MV-4-11 (cell line): ENCODE measurements around the gene OSBPL3.

Source experiments
- DNase-seq: peaks from one replicate; lab custom pipeline; 2025; lab: John Stamatoyannopoulos, UW

The OSBPL3 gene

DNA sequence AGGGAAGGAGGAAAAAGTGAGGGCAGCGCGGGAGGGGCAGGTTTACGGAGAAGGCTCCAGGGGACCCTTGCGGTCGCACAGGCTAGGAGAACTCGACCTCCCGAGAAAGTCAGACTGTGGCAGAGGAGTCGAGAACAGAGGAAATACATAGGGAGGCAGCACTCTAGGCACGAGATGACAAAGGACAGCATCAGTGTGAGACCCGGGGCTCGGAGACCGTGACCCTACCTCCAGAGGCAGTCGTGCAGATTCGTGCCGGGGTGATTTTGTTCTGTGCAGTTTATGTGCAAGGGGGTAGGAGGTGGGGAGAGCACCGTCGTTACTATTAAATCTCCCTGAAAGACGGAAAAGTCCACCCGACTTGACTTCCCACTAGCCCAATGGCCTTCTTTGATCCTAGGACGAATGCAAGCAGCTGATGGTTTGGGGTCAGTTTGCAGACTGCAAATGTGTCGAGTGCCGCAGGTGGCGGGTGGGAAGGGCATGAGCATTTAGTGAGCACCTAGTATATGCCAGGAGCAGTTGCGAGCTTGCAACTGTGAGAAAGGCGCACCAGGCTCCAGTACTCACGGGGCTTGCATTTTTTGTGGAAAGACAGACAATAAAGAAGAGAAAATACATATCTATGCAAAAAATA, 674 bp upstream of the OSBPL3 start:
- DNase-seq = no peak

DNA sequence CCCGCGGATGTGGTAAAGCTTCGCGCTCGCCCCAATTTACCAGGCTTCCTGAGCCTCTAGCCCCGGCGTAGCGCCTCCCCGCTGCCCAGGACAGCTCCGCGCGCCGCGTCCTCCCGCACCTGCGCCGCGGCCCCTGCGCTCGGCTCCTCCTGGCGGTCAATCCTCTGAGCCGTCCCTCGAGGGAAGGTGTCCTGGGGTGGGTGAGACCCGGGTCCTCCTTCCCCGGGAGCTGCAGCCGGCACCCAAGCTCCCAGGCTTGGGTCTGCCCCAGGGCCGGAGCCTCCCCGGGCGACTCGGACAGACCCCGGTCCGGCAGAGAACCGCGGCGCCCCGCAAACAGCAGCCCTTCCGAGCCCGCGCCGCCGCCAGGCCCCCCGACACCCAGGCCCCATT, 512 bp downstream of the OSBPL3 start:
- no peak for DNase-seq

DNA sequence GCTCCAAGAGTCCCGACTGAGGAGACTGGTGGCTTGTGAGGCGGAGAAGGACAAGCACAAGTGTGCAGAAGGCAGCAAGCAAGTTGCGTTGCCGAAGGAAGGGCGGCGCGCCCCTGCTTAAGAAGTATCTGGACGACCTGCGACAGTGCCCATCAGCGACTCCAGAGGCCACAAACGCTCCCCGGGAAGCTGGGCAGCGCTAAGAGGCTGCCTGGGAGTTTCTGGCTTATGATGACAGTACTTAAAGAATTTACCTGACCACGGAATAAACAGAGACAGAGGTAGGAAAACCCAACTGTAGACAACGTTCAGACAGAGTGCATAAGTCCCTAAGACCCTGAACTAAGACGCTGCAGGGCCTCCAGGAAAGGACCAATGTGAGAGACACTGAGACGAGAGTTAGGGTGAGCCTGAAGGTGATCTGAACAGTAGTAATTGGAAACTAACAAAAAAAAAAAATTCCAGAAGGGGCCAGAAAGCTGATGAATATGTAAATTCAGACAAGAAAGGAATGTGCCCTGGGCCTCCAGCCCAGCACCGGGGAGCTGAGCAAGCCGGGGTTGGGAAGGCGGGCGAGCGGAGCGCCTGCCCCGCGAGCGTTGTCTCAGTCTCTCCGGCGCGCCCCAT, 1.0 kb downstream of the OSBPL3 start:
- DNase-seq = no peak

- DNase-seq = no peak
These were observed 4.2 kb downstream of the OSBPL3 start for GRCh38 chr7:24975644-24976260.

DNA sequence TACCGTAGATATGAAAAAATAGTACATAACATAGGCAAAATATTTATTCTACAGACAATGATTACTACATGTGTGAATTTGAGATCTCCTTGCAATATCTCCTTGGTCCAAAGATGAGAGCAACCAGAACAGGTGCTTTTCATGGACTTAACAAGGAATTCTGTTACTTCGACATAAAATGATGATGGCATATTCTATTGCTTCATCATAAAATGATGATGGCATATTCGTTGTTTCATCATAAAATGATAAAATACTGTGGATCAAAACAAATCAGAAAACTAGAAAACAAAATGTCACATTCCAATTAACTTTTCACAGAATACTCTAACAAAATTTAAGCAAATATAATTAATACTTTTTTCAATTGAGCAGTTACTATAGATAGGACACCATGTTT, 4.8 kb downstream of the OSBPL3 start:
- DNase-seq = no peak

DNA sequence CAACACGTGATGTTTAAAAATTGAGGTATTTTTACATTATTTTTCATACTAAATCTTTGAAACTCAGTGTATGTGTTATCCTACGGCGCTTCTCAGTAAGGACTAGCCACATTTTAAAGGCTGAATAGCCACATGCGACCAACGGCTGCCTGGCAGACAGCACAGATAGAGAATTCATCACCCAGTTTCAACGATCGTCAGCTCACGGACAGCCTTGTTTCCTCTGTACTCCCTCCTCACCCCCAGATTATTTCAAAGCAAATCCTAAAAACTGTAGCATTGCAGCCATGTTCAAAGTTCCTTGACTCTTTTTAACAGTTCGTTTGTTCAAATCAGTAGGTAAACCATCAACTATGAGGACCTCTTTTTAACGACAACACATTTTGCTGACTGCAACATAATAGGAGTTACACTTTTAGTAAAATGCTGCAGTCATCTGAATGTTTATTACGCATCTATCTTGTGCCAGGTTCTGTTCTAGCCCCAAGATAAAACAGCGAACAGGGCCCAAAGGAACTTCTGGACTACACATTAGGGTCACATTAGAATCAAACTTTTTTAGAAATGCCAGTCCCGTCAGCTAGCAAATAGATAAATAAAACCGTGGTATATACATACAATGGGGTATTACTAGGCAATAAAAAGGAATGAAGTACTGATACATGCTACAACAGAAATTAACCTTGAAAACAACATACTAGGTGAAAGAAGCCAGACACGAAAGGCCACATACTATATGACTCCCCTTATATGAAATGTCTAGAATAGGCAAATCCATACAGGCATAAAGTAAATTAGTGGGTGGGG, 5.7 kb downstream of the OSBPL3 start:
- DNase-seq = no peak

- no peak for DNase-seq
These were observed 7.0 kb downstream of the OSBPL3 start for GRCh38 chr7:24972991-24973390.

DNA sequence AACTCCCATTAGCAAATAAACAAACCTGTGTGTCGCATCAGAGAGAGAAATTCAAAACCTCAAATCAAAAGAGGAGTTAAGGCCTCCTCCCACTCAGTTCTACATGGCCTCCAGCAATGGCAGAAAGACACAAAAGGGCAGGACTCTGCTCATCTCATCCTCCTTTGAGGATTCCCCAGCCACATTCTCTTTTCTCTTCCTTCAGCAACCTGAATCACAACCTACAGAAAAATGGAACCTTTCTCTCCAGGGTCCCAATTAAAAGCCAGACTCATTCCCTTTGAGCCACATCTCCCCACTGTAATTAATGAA, 7.9 kb downstream of the OSBPL3 start:
- DNase-seq = no peak

- no peak for DNase-seq
These were observed 8.4 kb downstream of the OSBPL3 start for GRCh38 chr7:24971333-24972165.

DNA sequence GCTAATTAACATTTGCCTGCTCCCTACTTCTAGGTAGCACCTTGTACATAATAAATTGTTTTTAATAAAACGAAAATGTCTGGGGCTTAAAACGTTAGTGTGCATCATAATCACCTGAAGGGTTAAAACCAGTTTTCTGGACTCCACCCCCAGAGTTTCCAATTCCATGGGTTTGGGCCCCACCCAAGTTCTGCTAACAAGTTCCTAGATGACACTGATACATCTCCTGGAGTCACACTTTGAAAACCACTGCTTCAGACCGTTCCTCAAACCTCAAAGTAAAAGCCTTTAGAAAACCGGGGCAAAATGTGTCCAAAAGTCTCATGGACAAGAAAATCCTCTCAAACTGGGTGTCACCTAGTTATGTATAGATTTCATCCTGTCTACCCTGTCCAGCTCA, 9.3 kb downstream of the OSBPL3 start:
- no peak for DNase-seq

DNA sequence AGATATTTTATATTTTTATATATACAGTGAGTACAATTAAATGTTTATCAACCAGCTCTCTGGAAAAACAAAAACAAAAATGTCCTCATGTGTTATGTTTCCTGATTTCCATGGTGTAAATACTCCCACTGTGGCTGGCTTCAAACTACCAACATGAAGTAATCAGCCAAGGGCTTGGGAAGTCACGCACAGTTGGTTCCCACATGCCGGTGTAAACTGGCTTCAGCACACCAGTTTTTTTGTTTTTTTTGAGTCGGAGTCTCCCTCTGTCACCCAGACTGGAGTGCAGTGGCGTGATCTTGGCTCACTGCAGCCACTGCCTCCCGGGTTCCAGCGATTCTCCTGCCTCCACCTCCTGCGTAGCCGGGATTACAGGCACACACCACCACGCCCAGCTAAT, 11.8 kb downstream of the OSBPL3 start:
- no peak for DNase-seq

DNA sequence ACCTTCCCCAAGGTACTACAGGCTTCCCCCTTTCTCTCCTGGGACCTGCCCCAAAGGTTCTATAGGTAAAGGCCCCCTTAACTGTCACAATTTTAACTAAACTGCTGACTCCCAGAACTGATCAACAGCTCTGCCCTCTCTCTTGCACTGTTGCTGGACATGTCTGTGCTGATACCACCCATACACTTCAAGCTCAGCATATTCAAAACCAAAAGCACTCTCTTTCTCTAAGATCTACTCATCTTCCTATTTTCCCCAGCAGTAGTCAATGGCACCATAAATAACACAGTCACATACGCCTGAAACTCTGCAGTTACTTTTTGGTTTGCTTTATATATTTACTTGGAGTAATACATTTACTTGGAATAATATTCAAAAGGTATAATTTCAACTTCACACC, 12.3 kb downstream of the OSBPL3 start:
- DNase-seq = no peak

DNA sequence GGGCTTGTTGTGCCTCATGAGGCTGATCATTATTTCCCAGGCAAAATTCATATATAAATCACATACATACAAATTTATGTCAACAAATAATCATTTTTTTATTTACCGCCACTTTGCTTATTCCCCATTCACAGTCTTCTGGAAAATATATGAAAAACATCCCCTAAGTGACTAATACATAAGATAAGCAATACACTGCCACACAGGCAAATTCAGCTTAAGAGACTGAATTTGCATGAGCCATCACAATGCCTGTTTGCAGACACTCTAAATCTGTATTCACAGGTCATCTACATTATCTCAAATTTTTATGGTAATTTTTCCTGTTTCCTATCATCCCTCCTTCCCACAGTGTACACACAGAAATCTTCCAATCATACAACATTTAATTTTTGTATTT, 13.2 kb downstream of the OSBPL3 start:
- no peak for DNase-seq

GRCh38 chr7:24965831-24966708, 13.9 kb downstream of the OSBPL3 start:
- DNase-seq = peak; percentile 51

GRCh38 chr7:24964191-24964590, 15.8 kb downstream of the OSBPL3 start:
- no peak for DNase-seq

DNA sequence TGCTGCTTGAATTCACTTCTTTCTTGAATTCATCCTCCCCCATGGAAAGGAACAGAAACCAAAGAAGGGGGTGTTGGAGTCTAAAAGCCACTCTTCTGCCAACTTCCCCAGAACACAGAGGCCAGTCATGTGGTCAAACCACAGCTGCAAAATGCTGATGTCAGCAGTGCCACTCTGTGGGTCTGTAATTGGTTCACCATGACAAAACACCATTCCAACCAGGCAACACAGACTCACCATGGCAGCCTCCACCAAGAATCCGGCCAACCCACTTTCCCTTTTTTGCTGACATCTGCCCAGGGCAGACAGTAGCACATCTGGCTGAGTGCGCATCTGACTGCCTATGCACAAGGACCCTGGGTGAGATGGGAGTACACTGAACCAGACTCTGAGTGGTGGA, 16.8 kb downstream of the OSBPL3 start:
- DNase-seq = peak; percentile 95

- no peak for DNase-seq
These were observed 17.5 kb downstream of the OSBPL3 start for GRCh38 chr7:24962418-24962962.

- no peak for DNase-seq
These were observed 20.1 kb downstream of the OSBPL3 start for GRCh38 chr7:24959735-24960485.

- no peak for DNase-seq
These were observed 21.6 kb downstream of the OSBPL3 start for GRCh38 chr7:24958399-24958798.

DNA sequence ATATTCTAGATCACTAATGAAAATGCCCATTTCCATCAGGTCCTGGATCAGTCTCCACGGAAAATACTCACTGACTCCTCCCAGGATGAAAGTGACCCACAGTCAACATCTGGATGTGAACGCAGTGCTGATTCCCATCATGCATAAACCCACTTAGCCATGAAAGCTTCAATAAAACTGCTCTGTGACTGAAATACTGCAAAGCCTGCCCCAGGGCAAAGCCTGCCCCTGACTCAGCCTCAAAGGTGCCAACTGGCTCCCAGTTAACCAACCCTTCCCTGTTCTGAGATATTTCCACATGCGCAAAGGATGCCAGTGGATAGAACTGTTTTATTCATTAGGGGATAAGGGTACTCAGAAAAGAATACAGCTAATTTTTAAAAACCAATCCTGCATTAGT, 24.0 kb downstream of the OSBPL3 start:
- no peak for DNase-seq
